ENCODE results near the gene SDR39U1.

DNA sequence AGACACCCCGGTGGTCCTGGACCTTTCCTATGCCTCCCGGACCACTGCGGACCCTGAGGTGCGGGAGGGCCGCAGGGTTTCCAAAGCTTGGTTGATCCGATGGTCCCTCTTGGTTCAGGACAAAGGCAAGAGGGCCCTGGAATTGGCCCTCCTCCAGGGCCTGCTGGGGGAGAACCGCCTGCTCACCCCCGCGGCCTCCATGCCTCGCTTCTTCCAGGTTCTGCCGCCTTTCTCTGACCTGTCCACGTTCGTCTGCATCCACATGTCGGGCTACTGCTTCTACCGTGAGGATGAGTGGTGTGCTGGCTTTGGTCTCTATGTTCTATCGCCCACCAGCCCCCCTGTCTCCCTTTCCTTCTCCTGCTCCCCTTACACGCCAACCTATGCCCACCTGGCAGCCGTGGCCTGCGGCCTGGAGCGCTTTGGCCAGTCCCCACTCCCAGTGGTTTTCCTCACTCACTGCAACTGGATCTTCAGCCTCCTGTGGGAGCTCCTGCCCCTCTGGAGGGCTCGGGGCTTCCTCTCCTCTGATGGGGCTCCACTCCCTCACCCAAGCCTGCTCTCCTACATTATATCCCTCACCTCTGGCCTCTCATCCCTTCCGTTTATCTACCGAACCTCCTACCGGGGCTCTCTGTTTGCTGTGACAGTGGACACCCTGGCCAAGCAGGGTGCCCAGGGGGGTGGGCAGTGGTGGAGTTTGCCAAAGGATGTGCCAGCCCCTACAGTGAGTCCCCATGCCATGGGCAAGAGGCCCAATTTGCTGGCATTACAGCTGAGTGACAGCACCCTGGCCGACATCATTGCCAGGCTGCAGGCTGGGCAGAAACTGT is 26.9 kb downstream of the SDR39U1 start:
- TF ChIP-seq, protein P1, sequence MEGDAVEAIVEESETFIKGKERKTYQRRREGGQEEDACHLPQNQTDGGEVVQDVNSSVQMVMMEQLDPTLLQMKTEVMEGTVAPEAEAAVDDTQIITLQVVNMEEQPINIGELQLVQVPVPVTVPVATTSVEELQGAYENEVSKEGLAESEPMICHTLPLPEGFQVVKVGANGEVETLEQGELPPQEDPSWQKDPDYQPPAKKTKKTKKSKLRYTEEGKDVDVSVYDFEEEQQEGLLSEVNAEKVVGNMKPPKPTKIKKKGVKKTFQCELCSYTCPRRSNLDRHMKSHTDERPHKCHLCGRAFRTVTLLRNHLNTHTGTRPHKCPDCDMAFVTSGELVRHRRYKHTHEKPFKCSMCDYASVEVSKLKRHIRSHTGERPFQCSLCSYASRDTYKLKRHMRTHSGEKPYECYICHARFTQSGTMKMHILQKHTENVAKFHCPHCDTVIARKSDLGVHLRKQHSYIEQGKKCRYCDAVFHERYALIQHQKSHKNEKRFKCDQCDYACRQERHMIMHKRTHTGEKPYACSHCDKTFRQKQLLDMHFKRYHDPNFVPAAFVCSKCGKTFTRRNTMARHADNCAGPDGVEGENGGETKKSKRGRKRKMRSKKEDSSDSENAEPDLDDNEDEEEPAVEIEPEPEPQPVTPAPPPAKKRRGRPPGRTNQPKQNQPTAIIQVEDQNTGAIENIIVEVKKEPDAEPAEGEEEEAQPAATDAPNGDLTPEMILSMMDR (IDR thresholded peaks at IDR 0.05; ENCODE audit: poor library complexity) = no peak
- no peak for TF ChIP-seq EZH2phosphoT487 (IDR thresholded peaks at IDR 0.05; ENCODE audit: low read depth, severe bottlenecking, unreplicated experiment)

Measured in hepatocyte (in vitro differentiated cells).